IMR-90 (cell line): ENCODE data around the gene CHP1. TPM values are rescaled to one million over a fixed set of nuclear protein-coding genes. Genes with fewer than 3 reads are reported as not detected.
A peak's percentile ranks its signal among the peaks of the same experiment; 100 is the strongest.

Experiments
- ATAC-seq: fragments of 200-7000 bp; cut with Tn5 transposase; 2 replicates; pipeline ENCODE4 v1.9.1; 2020; ENCODE audit warnings: low read depth, mild to moderate bottlenecking, moderate library complexity
- BruUV-seq: library from RNA; stranded (reverse); fragments of 400-500 nt; replicated peaks from 2 replicates; lab custom pipeline; 2021; lab: Mats Ljungman, UMichigan
- CTCF ChIA-PET: fragments of 300-600 bp; formaldehyde crosslinking; extraction: SDS; loops from one replicate; lab custom pipeline; 2021; ENCODE audit warnings: antibody characterized with exemption; lab: Yijun Ruan, JAX
- POLR2A ChIA-PET: fragments of 300-600 bp; sonication (Branson Sonifier 250); formaldehyde crosslinking; loops from one replicate; lab custom pipeline; 2022; ENCODE audit warnings: antibody characterized with exemption; ENCODE audit not compliant: unreplicated experiment; lab: Charles Lee
- DNase-seq: peaks from one replicate; pipeline ENCODE4 v3.0.0; 2013
- H2AFZ ChIP-seq: replicated peaks from 2 replicates; pipeline ENCODE3; 2013; ENCODE audit warnings: low read length, mild to moderate bottlenecking; ENCODE audit not compliant: poor library complexity
- H2AK5ac ChIP-seq: 2 replicates; pipeline ENCODE4 v1.6.1; 2013; ENCODE audit warnings: low read depth, low read length, inconsistent platforms
- H2AK9ac ChIP-seq: replicated peaks from 2 replicates; pipeline ENCODE3; 2013; ENCODE audit warnings: mild to moderate bottlenecking, low read depth, low read length, moderate library complexity; ENCODE audit not compliant: poor library complexity
- H2BK120ac ChIP-seq: 2 replicates; pipeline ENCODE4 v1.6.1; 2013; ENCODE audit warnings: low read depth, low read length, inconsistent platforms
- H2BK15ac ChIP-seq: 3 replicates; pipeline ENCODE4 v1.6.1; 2013; ENCODE audit warnings: low read depth, low read length, inconsistent platforms
- H2BK20ac ChIP-seq: 2 replicates; pipeline ENCODE4 v1.6.1; 2013; ENCODE audit warnings: low read depth, mild to moderate bottlenecking, inconsistent platforms, low read length, moderate library complexity
- H2BK5ac ChIP-seq: 2 replicates; pipeline ENCODE4 v1.6.1; 2013; ENCODE audit warnings: mild to moderate bottlenecking, low read depth, low read length, inconsistent platforms; ENCODE audit not compliant: poor library complexity, severe bottlenecking
- H3K14ac ChIP-seq: replicated peaks from 2 replicates; pipeline ENCODE4 v1.6.1; 2013; ENCODE audit warnings: low read depth, low read length, inconsistent platforms
- H3K18ac ChIP-seq: 2 replicates; pipeline ENCODE4 v1.6.1; 2013; ENCODE audit warnings: low read depth, low read length, control low read depth
- H3K23ac ChIP-seq: 2 replicates; pipeline ENCODE4 v1.6.1; 2013; ENCODE audit warnings: low read depth, low read length, inconsistent platforms
- H3K27ac ChIP-seq: 2 replicates; pipeline ENCODE4 v1.5.1; 2013; ENCODE audit warnings: mild to moderate bottlenecking, control low read depth, low read length; ENCODE audit not compliant: insufficient read depth
- H3K27me3 ChIP-seq: 2 replicates; pipeline ENCODE4 v1.6.1; 2013; ENCODE audit warnings: low read length; ENCODE audit not compliant: control insufficient read depth, insufficient read depth
- H3K36me3 ChIP-seq: 2 replicates; pipeline ENCODE4 v1.6.1; 2013; ENCODE audit warnings: low read length, mixed read lengths; ENCODE audit not compliant: control insufficient read depth, insufficient read depth
- H3K4ac ChIP-seq: 2 replicates; pipeline ENCODE4 v1.6.1; 2013; ENCODE audit warnings: low read depth, low read length, inconsistent platforms
- H3K4me1 ChIP-seq: 2 replicates; pipeline ENCODE4 v1.6.1; 2013; ENCODE audit warnings: low read length, mixed read lengths; ENCODE audit not compliant: control insufficient read depth, insufficient read depth
- H3K4me2 ChIP-seq: 2 replicates; pipeline ENCODE4 v1.6.1; 2013; ENCODE audit warnings: low read depth, mild to moderate bottlenecking, control low read depth, low read length, moderate library complexity
- H3K4me3 ChIP-seq: 2 replicates; pipeline ENCODE4 v1.5.1; 2013; ENCODE audit warnings: low read depth, mild to moderate bottlenecking, control low read depth, low read length, moderate library complexity; ENCODE audit not compliant: insufficient read depth
- H3K56ac ChIP-seq: 2 replicates; pipeline ENCODE4 v1.6.1; 2013; ENCODE audit warnings: low read length, inconsistent platforms; ENCODE audit not compliant: insufficient read depth; ENCODE audit errors: extremely low read depth
- H3K79me1 ChIP-seq, 2 experiments: 2 replicates each; pipeline ENCODE4 v1.6.1; 2013; ENCODE audit warnings: low read length in 2 of 2, inconsistent platforms in 1 of 2, low read depth in 1 of 2
- H3K9ac ChIP-seq: 2 replicates; pipeline ENCODE4 v1.6.1; 2013; ENCODE audit warnings: low read depth, low read length, control low read depth
- H3K9me1 ChIP-seq: 2 replicates; pipeline ENCODE4 v1.6.1; 2013; ENCODE audit warnings: low read length, inconsistent platforms; ENCODE audit not compliant: insufficient read depth
- H3K9me3 ChIP-seq: 2 replicates; pipeline ENCODE4 v1.6.1; 2013; ENCODE audit warnings: low read length; ENCODE audit not compliant: control insufficient read depth, insufficient read depth
- H4K20me1 ChIP-seq: 2 replicates; pipeline ENCODE4 v1.6.1; 2013; ENCODE audit warnings: low read length, inconsistent platforms; ENCODE audit not compliant: insufficient read depth
- H4K5ac ChIP-seq: 2 replicates; pipeline ENCODE4 v1.6.1; 2013; ENCODE audit warnings: mild to moderate bottlenecking, low read depth, low read length, control low read depth
- H4K8ac ChIP-seq, 2 experiments: 2 replicates each; pipeline ENCODE4 v1.6.1; 2013; ENCODE audit warnings: low read depth in 2 of 2, low read length in 2 of 2, control low read depth in 1 of 2, inconsistent platforms in 1 of 2
- H4K91ac ChIP-seq: 2 replicates; pipeline ENCODE4 v1.6.1; 2013; ENCODE audit warnings: low read depth, low read length, inconsistent platforms; ENCODE audit not compliant: insufficient read depth
- BHLHE40 ChIP-seq: fragments of 150-350 bp; IDR thresholded peaks from 2 replicates; pipeline ENCODE4 v1.6.1; 2016; ENCODE audit warnings: mild to moderate bottlenecking, low read depth, low read length
- CEBPB ChIP-seq: IDR thresholded peaks from 2 replicates; pipeline ENCODE4 v1.6.1; 2012; ENCODE audit warnings: low read depth, low read length, improper control_type of control experiment
- CTCF ChIP-seq: conservative IDR thresholded peaks from 2 replicates; pipeline ENCODE4 v1.5.1; 2012; ENCODE audit warnings: mild to moderate bottlenecking, low read depth, low read length, improper control_type of control experiment
- ELK1 ChIP-seq: fragments of 150-350 bp; IDR thresholded peaks from 2 replicates; pipeline ENCODE4 v1.6.1; 2016; ENCODE audit warnings: low read depth, mild to moderate bottlenecking, low read length, moderate library complexity, borderline replicate concordance
- FOS ChIP-seq: fragments of 150-350 bp; IDR thresholded peaks from 2 replicates; pipeline ENCODE4 v1.6.1; 2016; ENCODE audit warnings: low read depth, low read length
- MAFK ChIP-seq: IDR thresholded peaks from 2 replicates; pipeline ENCODE4 v1.6.1; 2012; ENCODE audit warnings: low read depth, low read length, improper control_type of control experiment
- MAZ ChIP-seq: IDR thresholded peaks from 2 replicates; pipeline ENCODE4 v1.6.1; 2012; ENCODE audit warnings: low read depth, mild to moderate bottlenecking, low read length, improper control_type of control experiment, moderate library complexity, borderline replicate concordance
- NFE2L2 ChIP-seq: fragments of 150-350 bp; IDR thresholded peaks from 2 replicates; pipeline ENCODE4 v1.6.1; 2016; ENCODE audit warnings: low read depth, mild to moderate bottlenecking, low read length
- POLR2A ChIP-seq: IDR thresholded peaks from 2 replicates; pipeline ENCODE4 v1.6.1; 2012; ENCODE audit warnings: mild to moderate bottlenecking, low read depth, low read length
- RFX5 ChIP-seq: IDR thresholded peaks from 2 replicates; pipeline ENCODE4 v1.8.0; 2012; ENCODE audit warnings: low read depth, mild to moderate bottlenecking, low read length, moderate library complexity
- SMC3 ChIP-seq: fragments of 150-350 bp; IDR thresholded peaks from 2 replicates; pipeline ENCODE4 v1.6.1; 2016; ENCODE audit warnings: low read depth, mild to moderate bottlenecking, antibody characterized with exemption, low read length, moderate library complexity
- USF2 ChIP-seq: fragments of 150-350 bp; IDR thresholded peaks from 2 replicates; pipeline ENCODE4 v1.6.1; 2017; ENCODE audit warnings: mild to moderate bottlenecking, antibody characterized with exemption, low read length, low read depth
- WGBS, 2 experiments: methylation state at CpG; one replicate each; pipeline versions ENCODE4 v1.1.5 to v1.1.7; 2013; ENCODE audit warnings: missing lambda C conversion rate in 2 of 2; ENCODE audit not compliant: insufficient read length in 1 of 2; ENCODE audit errors: extremely low coverage in 2 of 2; 5-methylcytosine and 5-hydroxymethylcytosine counted together
- dilution Hi-C: fragments of 300-500 bp; cut with HindIII; formaldehyde crosslinking; loops from one replicate; pipeline ENCODE4 v1.14.3; 2018; ENCODE audit warnings: low sequenced_read_pairs; ENCODE audit not compliant: unreplicated experiment
- in situ Hi-C: fragments of 300-500 bp; cut with MboI; formaldehyde crosslinking; loops from 3 replicates; pipeline ENCODE4 v1.14.3; 2019; ENCODE audit warnings: low sequenced_read_pairs, inconsistent platforms, mixed read lengths
- intact Hi-C: fragments of 100-400 bp; cut with micrococcal nuclease; formaldehyde crosslinking; loops from 2 replicates; pipeline ENCODE4 v1.10.0; 2022
- polyA plus RNA-seq, 3 experiments: library from polyadenylated mRNA; depleted of rRNA; stranded (reverse); fragments of >200 nt; gene quantifications; 2 replicates each; pipeline ENCODE4 v1.2.3, GENCODE V29; 2012; ENCODE audit warnings: low replicate concordance in 1 of 3
- total RNA-seq: library from RNA; depleted of rRNA; stranded (reverse); fragments of >200 nt; gene quantifications from 2 replicates; pipeline ENCODE4 v1.2.3, GENCODE V29; 2012

Gene CHP1
- total and polyA plus RNA-seq, 2 of the 4 experiments (the other 2 are of a cell fraction), result 39.2 to 96.1 TPM

GRCh38 chr15:41183581-41183980 lies 47.5 kb upstream of the CHP1 start:
- DNase-seq, result peak; percentile 49
- in situ Hi-C loops (no loop called here), dilution Hi-C loops (no loop called here), intact Hi-C loops (loop anchor here (2.0 to 5.0 kb wide), 2 partner anchors 67 to 81 kb away; partner anchors contain the start of gene INO80)
- no peaks in the 10 kb centered on the region for H3K36me3 ChIP-seq
- peak overlapping the region; percentile 43; the same call in 1 of the 2 replicates for H2BK120ac ChIP-seq
- H3K27ac ChIP-seq, result peak overlapping the region; percentile 21; the same call in 1 of the 2 replicates
- H3K18ac ChIP-seq, result peak overlapping the region; percentile 76; the same call in 1 of the 2 replicates
- no peak overlapping the region; the same call in 1 of the 2 replicates for H3K14ac ChIP-seq
- H3K79me1 ChIP-seq, result no peaks in the 10 kb centered on the region
- POLR2A ChIA-PET, result no interaction called here
- H2AK5ac ChIP-seq, result no peak overlapping the region
- H2BK15ac ChIP-seq, result no peak overlapping the region
- no peak overlapping the region for H2AK9ac ChIP-seq
- TF ChIP-seq MAZ, result no peak
- no peak for TF ChIP-seq FOS
- no peak for TF ChIP-seq RFX5
- no peak for TF ChIP-seq POLR2A
- no peak for TF ChIP-seq USF2
- no peak for TF ChIP-seq SMC3
- TF ChIP-seq ELK1, result no peak
- no peak for TF ChIP-seq MAFK
- no peak for TF ChIP-seq BHLHE40
- TF ChIP-seq NFE2L2, result no peak
- no peak for TF ChIP-seq CEBPB
- TF ChIP-seq CTCF, result no peak
- H3K4me2 ChIP-seq, result peak overlapping the region; percentile 21; the same call in 1 of the 2 replicates
- peak; percentile 66 for ATAC-seq
- no peaks in the 10 kb centered on the region for H3K9me1 ChIP-seq
- peak overlapping the region; percentile 63; the same call in 1 of the 2 replicates for H3K9ac ChIP-seq
- peak overlapping the region; percentile 39; the same call in 1 of the 2 replicates for H3K23ac ChIP-seq
- H3K27me3 ChIP-seq, result no peaks in the 10 kb centered on the region
- peak overlapping the region; percentile 51; the same call in 1 of the 2 replicates for H4K5ac ChIP-seq
- H4K91ac ChIP-seq, result 0 out of 2 replicates have a peak overlapping the region, but pooled peaks have one; percentile 4
- peak overlapping the region; percentile 28 for H2AFZ ChIP-seq
- peak overlapping the region in 1 of 2 experiments; percentile 19; a peak in 2 of 4 replicates for H4K8ac ChIP-seq
- peak overlapping the region; percentile 20 for H3K4ac ChIP-seq
- WGBS, 2 experiments, result 20% methylated on average over 1 of the region's 2 CpGs; no CpG with 5 or more reads in 1 of the 2 experiments
- 0 out of 2 replicates have a peak overlapping the region, but pooled peaks have one; percentile 0 for H3K56ac ChIP-seq
- H2BK20ac ChIP-seq, result 0 out of 2 replicates have a peak overlapping the region, but pooled peaks have one; percentile 23
- CTCF ChIA-PET, result interaction anchor here (0.8 to 1.2 kb wide), 4 partner anchors 46 to 280 kb away, joined by 3 to 8 read pairs (median 5); no protein-coding TSS in a partner anchor
- BruUV-seq, result no TSS peak
- H2BK5ac ChIP-seq, result peak overlapping the region; percentile 48
- H3K9me3 ChIP-seq, result no peaks in the 10 kb centered on the region
- peaks cover 11% of the 10 kb centered on the region; the same call in 1 of the 2 replicates for H3K4me1 ChIP-seq
- no peak overlapping the region for H3K4me3 ChIP-seq
- no peaks in the 10 kb centered on the region for H4K20me1 ChIP-seq
